ENCODE results near the gene TJP1.

- no peak for TF ChIP-seq TEAD4 (CRISPR knock-in tag; IDR thresholded peaks at IDR 0.05)
- no peak for TF ChIP-seq ZNF512 (CRISPR knock-in tag; IDR thresholded peaks at IDR 0.05; ENCODE audit: borderline replicate concordance)
- TF ChIP-seq JUN (CRISPR knock-in tag; IDR thresholded peaks at IDR 0.05) = no peak
- no peak for TF ChIP-seq CTCF (IDR thresholded peaks at IDR 0.05)
- no peak for TF ChIP-seq SP1 (CRISPR knock-in tag; conservative IDR thresholded peaks at IDR 0.05)
- TF ChIP-seq ZNF219 (CRISPR knock-in tag; IDR thresholded peaks at IDR 0.05; ENCODE audit: borderline replicate concordance) = no peak
- TF ChIP-seq NR2C2 (CRISPR knock-in tag; IDR thresholded peaks at IDR 0.05) = no peak
- no peak for TF ChIP-seq SMAD3 (CRISPR knock-in tag; IDR thresholded peaks at IDR 0.05; ENCODE audit: borderline replicate concordance)
- no peak for TF ChIP-seq ZMAT4 (CRISPR knock-in tag; IDR thresholded peaks at IDR 0.05)
- TF ChIP-seq CREB1 (CRISPR knock-in tag; IDR thresholded peaks at IDR 0.05) = no peak
- TF ChIP-seq HMGXB4 (CRISPR knock-in tag; IDR thresholded peaks at IDR 0.05) = no peak
These were observed 125.1 kb downstream of the TJP1 start for GRCh38 chr15:29696950-29697738.
